ENCODE measurements around the gene DHRS3. TPM values are rescaled to one million over a fixed set of nuclear protein-coding genes. Genes with fewer than 3 reads are reported as not detected.
A peak's percentile ranks its signal among the peaks of the same experiment; 100 is the strongest.

The DHRS3 gene
- polyA plus RNA-seq, 1 donor, result 42.0 TPM

DNA sequence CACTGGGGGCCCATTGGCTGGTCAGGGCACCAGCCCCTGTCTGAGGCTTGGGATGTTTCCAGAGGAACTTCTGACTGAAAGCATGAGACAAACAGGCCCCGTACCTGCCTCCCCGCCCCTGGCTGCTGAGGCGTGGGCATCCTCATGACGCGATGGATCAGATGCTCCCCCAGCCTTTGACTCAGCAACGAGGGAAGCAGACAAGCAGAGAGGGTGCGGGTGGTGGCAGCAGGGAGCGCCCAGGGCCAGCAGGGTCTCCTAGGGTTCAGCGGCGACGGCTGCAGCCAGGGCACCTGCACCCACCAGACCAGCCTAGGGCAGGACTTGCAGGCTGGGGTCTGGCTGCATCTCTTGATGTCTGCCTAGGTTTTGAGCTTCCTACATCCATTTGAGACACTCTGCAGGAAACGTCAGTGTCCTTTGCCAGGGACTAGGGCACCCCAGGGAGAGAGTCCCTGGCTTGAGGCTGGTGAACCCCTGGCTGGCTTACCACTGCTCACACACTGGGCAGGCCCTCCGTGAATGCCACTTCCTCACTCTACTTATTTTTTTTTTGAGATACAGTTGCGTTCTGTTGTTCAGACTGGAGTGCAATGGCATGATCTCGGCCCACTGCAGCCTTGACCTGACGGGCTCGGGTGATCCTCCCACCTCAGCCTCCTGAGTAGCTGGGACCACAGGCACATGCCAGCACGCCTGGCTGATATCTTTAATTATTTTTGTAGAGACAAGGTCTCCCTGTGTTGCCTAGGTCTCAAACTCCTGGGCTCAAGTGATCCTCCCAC lies 63.3 kb downstream of the DHRS3 start:
- H3K4me1 ChIP-seq (ENCODE audit: control insufficient read depth, insufficient read depth, low read length), result peaks cover 4% of the 10 kb centered on the region
- DNase-seq, result no peak
- H3K4me3 ChIP-seq (ENCODE audit: low read length), result no peak overlapping the region
- no CpG with 5 or more reads among the region's 18 CpGs for WGBS (ENCODE audit: insufficient coverage, low lambda C conversion rate)
- no peaks in the 10 kb centered on the region for H3K27me3 ChIP-seq (ENCODE audit: control insufficient read depth, insufficient read depth, low read length)
- H3K27ac ChIP-seq (ENCODE audit: low read length), result no peak overlapping the region
- no peaks in the 10 kb centered on the region for H3K36me3 ChIP-seq (ENCODE audit: control insufficient read depth, insufficient read depth, low read length)
- H3K9me3 ChIP-seq (ENCODE audit: control insufficient read depth, low read depth, low read length), result no peaks in the 10 kb centered on the region

DNA sequence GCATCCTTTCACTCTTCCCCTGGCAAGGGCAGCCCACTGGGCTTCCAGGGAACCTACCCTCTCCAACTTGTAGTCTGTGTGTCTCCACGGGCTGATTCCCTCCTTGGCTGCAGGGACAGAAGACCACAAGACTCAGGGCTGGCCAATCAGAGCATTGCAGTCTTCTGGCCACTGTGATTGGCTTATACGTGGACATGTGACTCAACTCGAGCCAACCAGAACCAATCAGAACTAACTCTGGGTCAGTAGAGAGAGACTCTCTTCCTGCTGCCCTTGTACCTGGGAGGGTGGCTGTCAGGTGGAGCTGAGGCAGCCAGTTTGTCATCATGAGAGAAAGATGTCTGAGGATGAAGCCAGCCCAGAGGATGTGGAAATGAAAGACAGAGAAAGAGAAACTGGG lies 64.0 kb downstream of the DHRS3 start:
- DNase-seq, result no peak
- no peaks in the 10 kb centered on the region for H3K27me3 ChIP-seq (ENCODE audit: control insufficient read depth, insufficient read depth, low read length)
- H3K36me3 ChIP-seq (ENCODE audit: control insufficient read depth, insufficient read depth, low read length), result no peaks in the 10 kb centered on the region
- no CpG with 5 or more reads among the region's 3 CpGs for WGBS (ENCODE audit: insufficient coverage, low lambda C conversion rate)
- H3K9me3 ChIP-seq (ENCODE audit: control insufficient read depth, low read depth, low read length), result no peaks in the 10 kb centered on the region
- peaks cover 12% of the 10 kb centered on the region for H3K4me1 ChIP-seq (ENCODE audit: control insufficient read depth, insufficient read depth, low read length)
- no peak overlapping the region for H3K4me3 ChIP-seq (ENCODE audit: low read length)
- no peak overlapping the region for H3K27ac ChIP-seq (ENCODE audit: low read length)

DNA sequence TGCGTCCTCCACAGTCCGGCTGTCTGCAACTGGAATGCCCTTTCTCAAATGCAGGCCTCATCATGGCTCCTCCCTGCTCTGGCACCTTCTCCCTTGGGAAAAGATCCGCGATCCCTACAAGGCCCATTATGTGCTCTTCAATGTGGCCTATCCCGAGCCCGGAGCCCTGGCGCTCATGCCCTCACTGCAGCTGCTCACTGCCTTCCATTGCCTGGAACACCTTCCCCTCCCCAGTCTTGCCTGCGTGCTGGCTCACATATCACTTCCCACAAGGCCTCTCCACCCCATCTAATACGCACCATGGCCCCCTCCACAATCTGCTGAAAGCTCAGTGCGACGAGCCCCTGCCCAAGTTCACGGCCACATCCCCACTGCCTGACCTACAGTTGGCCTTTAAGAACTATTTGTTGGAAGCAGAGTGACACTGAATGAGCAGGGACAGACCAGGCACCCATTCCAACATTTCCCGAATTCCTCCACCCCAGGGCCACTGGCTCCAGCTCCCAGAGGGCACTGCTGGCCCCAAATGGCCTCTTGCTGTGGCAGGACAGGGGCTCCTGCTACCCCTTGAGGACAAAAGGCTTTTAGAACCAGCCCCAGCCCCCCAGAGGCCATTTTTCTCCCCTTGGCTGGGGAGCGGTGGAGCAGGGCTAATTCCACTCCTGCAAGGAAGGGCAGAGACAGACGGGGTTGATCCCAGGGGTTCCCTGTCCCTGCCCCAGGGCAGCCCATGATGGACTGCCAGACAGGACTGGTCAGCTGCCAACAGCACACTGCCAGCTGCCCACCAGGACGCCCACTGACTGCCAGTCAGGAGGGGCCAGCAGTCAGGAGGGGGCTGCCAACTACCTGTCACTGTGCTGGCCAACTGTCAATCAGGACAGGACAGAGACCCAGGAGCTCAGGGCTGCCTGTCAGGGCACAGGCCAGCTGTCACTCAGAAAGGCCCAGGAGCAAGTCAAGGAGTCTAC lies 64.8 kb downstream of the DHRS3 start:
- Histone ChIP-seq H3K36me3 (ENCODE audit: control insufficient read depth, insufficient read depth, low read length) (no peaks in the 10 kb centered on the region), H3K4me1 (ENCODE audit: control insufficient read depth, insufficient read depth, low read length) (peaks cover 14% of the 10 kb centered on the region), H3K27me3 (ENCODE audit: control insufficient read depth, insufficient read depth, low read length) (no peaks in the 10 kb centered on the region), H3K9me3 (ENCODE audit: control insufficient read depth, low read depth, low read length) (no peaks in the 10 kb centered on the region), H3K27ac (ENCODE audit: low read length) (no peak overlapping the region), H3K4me3 (ENCODE audit: low read length) (no peak overlapping the region)
- no CpG with 5 or more reads among the region's 16 CpGs for WGBS (ENCODE audit: insufficient coverage, low lambda C conversion rate)
- no peak for DNase-seq

DNA sequence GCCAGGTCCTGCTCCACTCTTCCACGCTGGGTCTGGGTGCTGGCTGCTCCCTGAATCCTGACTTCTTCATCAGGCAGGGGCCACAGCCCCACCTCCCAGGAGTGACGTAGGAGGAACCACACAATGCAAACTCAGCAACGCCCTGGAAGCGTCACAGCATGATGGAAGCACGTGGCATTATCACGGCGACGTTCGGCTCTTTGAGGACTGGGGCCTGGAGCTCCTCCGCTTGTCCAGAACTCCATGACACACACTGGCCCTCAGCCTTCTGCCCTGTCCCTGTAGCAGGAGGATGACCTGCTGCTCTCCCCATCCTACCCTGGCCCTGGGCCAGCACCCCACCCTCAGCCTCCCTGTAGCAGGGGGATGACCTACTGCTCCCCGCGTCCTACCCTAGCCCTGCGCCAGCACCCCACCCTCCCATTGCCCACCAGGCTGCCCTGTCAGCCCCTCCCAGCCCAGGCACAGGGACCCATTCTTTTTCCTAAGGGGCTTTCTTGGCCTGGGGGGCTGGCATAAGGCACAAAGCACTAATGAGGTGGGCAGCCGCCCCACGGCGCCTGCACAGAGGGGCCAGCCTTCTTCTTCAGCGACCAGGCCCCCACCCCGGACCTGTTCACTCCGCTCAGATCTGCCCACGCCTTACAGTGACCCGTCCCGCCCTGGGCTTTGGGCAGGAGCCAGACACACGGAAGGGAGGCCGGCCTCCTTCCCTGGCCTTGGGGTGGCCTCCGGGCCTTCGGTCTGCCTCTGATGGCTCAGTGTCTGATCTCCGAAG lies 65.7 kb downstream of the DHRS3 start:
- Histone ChIP-seq H3K36me3 (ENCODE audit: control insufficient read depth, insufficient read depth, low read length) (no peaks in the 10 kb centered on the region), H3K27me3 (ENCODE audit: control insufficient read depth, insufficient read depth, low read length) (no peaks in the 10 kb centered on the region), H3K9me3 (ENCODE audit: control insufficient read depth, low read depth, low read length) (no peaks in the 10 kb centered on the region), H3K27ac (ENCODE audit: low read length) (no peak overlapping the region), H3K4me3 (ENCODE audit: low read length) (no peak overlapping the region), H3K4me1 (ENCODE audit: control insufficient read depth, insufficient read depth, low read length) (peaks cover 14% of the 10 kb centered on the region)
- no CpG with 5 or more reads among the region's 27 CpGs for WGBS (ENCODE audit: insufficient coverage, low lambda C conversion rate)
- DNase-seq, result no peak

DNA sequence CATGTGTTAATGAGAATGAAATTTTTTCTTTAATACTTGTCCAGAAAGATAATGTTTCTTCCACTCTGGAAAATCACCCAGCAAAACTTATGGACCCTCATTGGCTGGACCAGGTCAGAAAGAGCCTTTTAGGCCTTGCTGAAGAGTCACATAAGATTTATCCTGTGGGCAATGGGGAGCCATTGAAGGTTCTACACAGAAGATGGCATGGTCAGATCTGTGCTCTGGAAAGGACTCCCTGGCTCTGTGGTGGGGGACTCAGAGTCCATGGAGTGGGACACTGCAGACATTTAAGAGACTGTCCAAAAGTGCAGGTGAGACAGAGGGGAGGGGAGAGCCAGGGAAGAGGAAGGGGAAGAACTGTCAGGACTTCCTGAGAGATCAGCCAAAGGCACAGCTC lies 66.4 kb downstream of the DHRS3 start:
- no peaks in the 10 kb centered on the region for H3K36me3 ChIP-seq (ENCODE audit: control insufficient read depth, insufficient read depth, low read length)
- no peak for DNase-seq
- H3K27ac ChIP-seq (ENCODE audit: low read length), result no peak overlapping the region
- H3K9me3 ChIP-seq (ENCODE audit: control insufficient read depth, low read depth, low read length), result no peaks in the 10 kb centered on the region
- no peaks in the 10 kb centered on the region for H3K27me3 ChIP-seq (ENCODE audit: control insufficient read depth, insufficient read depth, low read length)
- no peak overlapping the region for H3K4me3 ChIP-seq (ENCODE audit: low read length)
- peaks cover 10% of the 10 kb centered on the region for H3K4me1 ChIP-seq (ENCODE audit: control insufficient read depth, insufficient read depth, low read length)

DNA sequence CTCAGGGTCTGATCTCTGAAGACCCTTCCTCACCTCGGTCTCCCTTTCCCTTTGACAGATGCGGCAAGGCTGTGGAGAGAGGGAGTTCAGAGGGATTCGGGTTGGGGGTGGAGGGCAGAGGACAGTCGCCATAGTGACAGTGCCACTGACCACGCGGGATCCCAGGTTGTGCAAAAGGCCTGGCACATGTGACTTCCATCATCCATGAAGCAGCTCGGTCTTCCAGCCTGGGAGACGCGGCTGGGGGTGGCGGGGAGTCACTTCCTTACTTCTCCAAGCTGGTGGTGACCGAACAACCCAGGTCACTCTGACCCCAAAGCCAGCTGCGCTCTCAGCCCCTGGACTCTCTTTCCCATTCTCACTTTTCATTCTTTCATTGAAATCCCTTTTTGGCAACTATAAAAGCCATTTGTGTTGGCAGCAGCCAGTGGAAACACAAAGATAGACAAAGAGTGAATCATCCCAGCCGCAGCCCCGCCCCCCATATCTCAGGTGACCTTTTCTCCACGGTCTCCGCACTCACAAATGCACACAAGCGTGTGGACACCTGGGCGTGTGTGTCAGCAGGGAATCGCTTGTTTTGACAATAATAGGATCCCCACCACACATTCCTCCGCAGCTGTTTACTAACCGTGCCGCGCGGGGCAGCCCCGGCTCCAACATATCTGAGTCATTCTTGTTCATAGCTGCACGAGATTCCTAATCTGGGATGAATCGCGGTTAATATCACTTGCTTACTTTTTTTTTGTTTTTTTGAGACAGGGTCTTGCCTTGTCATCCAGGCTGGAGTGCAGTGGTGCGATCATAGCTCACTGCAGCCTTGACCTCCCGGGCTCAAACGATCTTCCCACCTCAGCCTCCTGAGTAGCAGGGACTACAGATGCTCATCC lies 68.3 kb downstream of the DHRS3 start:
- WGBS (ENCODE audit: insufficient coverage, low lambda C conversion rate), result no CpG with 5 or more reads among the region's 31 CpGs
- H3K36me3 ChIP-seq (ENCODE audit: control insufficient read depth, insufficient read depth, low read length), result no peaks in the 10 kb centered on the region
- H3K4me3 ChIP-seq (ENCODE audit: low read length), result no peak overlapping the region
- H3K27ac ChIP-seq (ENCODE audit: low read length), result peak overlapping the region; percentile 47
- no peaks in the 10 kb centered on the region for H3K9me3 ChIP-seq (ENCODE audit: control insufficient read depth, low read depth, low read length)
- peak; percentile 57 to 83 for DNase-seq
- no peaks in the 10 kb centered on the region for H3K27me3 ChIP-seq (ENCODE audit: control insufficient read depth, insufficient read depth, low read length)
- peaks cover 10% of the 10 kb centered on the region for H3K4me1 ChIP-seq (ENCODE audit: control insufficient read depth, insufficient read depth, low read length)

DNA sequence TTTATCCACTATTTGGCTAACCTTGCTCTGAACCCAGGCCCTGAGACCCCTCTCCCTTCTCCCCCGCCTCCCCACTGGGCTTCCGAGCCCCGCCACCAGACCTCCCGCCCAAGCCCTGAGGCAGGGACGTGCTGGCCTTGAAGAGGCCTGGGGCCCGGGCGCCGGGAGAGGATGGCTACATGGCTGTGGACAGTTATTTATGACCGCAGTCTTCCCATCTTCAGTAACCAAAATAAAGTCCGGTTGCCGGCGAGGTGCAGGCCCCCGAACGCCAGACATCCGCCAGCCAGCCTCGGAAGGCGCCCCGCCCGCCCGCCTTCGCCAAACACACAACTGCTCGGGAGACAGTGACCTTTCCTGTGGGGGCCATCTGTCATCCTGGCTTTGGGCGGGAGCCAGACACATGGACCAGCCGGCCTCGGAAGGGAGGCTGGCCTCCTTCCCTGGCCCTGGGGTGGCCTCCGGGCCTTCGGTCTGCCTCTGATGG lies 69.0 kb downstream of the DHRS3 start:
- Histone ChIP-seq H3K27ac (ENCODE audit: low read length) (peak overlapping the region; percentile 47), H3K9me3 (ENCODE audit: control insufficient read depth, low read depth, low read length) (no peaks in the 10 kb centered on the region), H3K36me3 (ENCODE audit: control insufficient read depth, insufficient read depth, low read length) (no peaks in the 10 kb centered on the region), H3K27me3 (ENCODE audit: control insufficient read depth, insufficient read depth, low read length) (no peaks in the 10 kb centered on the region), H3K4me1 (ENCODE audit: control insufficient read depth, insufficient read depth, low read length) (peaks cover 10% of the 10 kb centered on the region), H3K4me3 (ENCODE audit: low read length) (no peak overlapping the region)
- no CpG with 5 or more reads among the region's 27 CpGs for WGBS (ENCODE audit: insufficient coverage, low lambda C conversion rate)
- DNase-seq, result peak in 1 of 2 donors; percentile 35

DNA sequence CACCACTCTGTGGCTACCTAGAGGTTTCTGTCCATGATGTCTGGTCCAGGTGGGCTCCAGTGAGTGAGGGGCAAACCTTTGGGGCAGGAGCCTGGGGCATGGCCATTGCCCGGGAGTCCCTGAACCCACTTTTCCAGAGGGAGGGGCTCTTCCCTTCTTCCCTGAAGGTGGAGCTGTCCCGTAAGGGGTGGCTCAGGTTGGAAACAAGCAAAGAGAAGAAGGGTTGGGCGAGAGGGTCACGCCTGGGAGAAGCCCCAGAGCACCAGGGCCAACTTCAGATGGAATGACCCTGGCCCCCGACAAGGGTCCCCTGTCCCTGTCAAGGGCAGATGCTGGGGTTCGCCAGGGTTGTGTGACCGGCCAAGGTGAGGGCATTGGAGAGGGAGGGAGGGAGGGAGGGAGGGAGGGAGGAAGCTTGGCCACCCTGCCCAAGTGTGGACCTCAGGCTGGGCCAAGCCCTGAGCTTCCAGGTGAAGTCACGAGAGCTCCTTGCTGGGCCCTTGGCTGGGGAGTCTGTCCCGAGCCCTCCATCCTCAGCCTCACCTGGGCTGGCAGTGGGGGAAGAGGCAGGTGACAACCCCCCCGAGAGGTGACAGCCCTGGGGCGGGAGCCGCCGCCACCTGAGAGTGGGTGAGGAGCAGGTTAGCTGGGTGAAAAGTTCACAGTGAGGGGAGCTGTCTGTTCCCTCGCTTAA lies 69.6 kb downstream of the DHRS3 start:
- WGBS (ENCODE audit: insufficient coverage, low lambda C conversion rate), result no CpG with 5 or more reads among the region's 14 CpGs
- H3K9me3 ChIP-seq (ENCODE audit: control insufficient read depth, low read depth, low read length), result no peaks in the 10 kb centered on the region
- DNase-seq, result no peak
- H3K4me3 ChIP-seq (ENCODE audit: low read length), result no peak overlapping the region
- H3K4me1 ChIP-seq (ENCODE audit: control insufficient read depth, insufficient read depth, low read length), result peaks cover 10% of the 10 kb centered on the region
- no peaks in the 10 kb centered on the region for H3K27me3 ChIP-seq (ENCODE audit: control insufficient read depth, insufficient read depth, low read length)
- no peaks in the 10 kb centered on the region for H3K36me3 ChIP-seq (ENCODE audit: control insufficient read depth, insufficient read depth, low read length)
- H3K27ac ChIP-seq (ENCODE audit: low read length), result no peak overlapping the region

DNA sequence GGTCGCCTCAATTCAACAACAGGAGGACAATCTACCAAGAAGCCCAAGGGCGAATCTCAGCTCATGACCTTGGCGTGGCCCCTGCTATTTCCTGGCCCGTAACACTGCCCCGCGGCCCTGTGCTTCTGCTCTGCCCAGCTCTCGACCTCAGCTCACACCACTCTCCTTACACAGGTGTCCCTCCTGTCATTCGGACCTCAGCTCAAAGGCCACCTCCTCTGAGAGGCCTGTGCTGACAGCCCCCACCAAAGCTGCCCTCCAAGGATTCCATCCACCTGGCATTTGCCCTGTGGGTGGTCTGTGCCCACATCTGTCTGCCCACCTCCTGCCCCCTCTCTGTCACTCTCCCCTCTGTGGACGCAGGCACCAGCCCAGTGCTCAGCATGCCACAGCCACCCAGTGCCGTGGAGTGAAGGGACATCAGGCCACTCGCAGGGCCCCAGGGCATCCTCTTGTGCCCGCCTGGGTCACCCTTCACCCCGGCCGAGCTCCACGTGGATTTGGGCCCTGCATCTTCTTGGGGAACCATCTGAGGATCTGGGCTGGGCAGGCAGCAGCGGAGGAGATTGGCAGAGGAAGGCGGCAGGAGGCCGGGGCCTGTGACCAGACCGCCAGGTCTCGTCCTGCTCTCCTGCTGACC lies 70.3 kb downstream of the DHRS3 start:
- DNase-seq, result no peak
- H3K36me3 ChIP-seq (ENCODE audit: control insufficient read depth, insufficient read depth, low read length), result no peaks in the 10 kb centered on the region
- no peaks in the 10 kb centered on the region for H3K9me3 ChIP-seq (ENCODE audit: control insufficient read depth, low read depth, low read length)
- H3K27ac ChIP-seq (ENCODE audit: low read length), result no peak overlapping the region
- no CpG with 5 or more reads among the region's 20 CpGs for WGBS (ENCODE audit: insufficient coverage, low lambda C conversion rate)
- peaks cover 10% of the 10 kb centered on the region for H3K4me1 ChIP-seq (ENCODE audit: control insufficient read depth, insufficient read depth, low read length)
- no peaks in the 10 kb centered on the region for H3K27me3 ChIP-seq (ENCODE audit: control insufficient read depth, insufficient read depth, low read length)
- H3K4me3 ChIP-seq (ENCODE audit: low read length), result no peak overlapping the region
